ENCODE measurements around the gene EFCAB6.
"Not testable (repeated sequence)": the region's sequence is repeated elsewhere in the genome, so short reads cannot be mapped to it uniquely, and the experiment has no call there.

Gene EFCAB6

GRCh38 chr22:43698403-43698802 lies 113.7 kb downstream of the EFCAB6 start:
- DNase-seq, result no peak

- no peak for DNase-seq
These were observed 114.2 kb downstream of the EFCAB6 start for GRCh38 chr22:43697894-43698293.

GRCh38 chr22:43693249-43693648 lies 118.9 kb downstream of the EFCAB6 start:
- no peak for DNase-seq

GRCh38 chr22:43689356-43689755 lies 122.7 kb downstream of the EFCAB6 start:
- no peak for DNase-seq

- no peak for DNase-seq
These were observed 129.3 kb downstream of the EFCAB6 start for GRCh38 chr22:43682851-43683250.

GRCh38 chr22:43681731-43682360 lies 130.3 kb downstream of the EFCAB6 start:
- no peak for DNase-seq

GRCh38 chr22:43670513-43670912 lies 141.6 kb downstream of the EFCAB6 start:
- no peak for DNase-seq

GRCh38 chr22:43669190-43669589 lies 142.9 kb downstream of the EFCAB6 start:
- DNase-seq, result no peak

- DNase-seq, result no peak
These were observed 144.4 kb downstream of the EFCAB6 start for GRCh38 chr22:43667656-43668055.

GRCh38 chr22:43666457-43666856 lies 145.6 kb downstream of the EFCAB6 start:
- DNase-seq, result no peak

GRCh38 chr22:43658823-43659222 lies 153.3 kb downstream of the EFCAB6 start:
- no peak for DNase-seq

GRCh38 chr22:43656581-43656980 lies 155.5 kb downstream of the EFCAB6 start:
- DNase-seq, result not testable (repeated sequence)

- DNase-seq, result no peak
These were observed 157.8 kb downstream of the EFCAB6 start for GRCh38 chr22:43654271-43654670.

GRCh38 chr22:43652845-43653244 lies 159.3 kb downstream of the EFCAB6 start:
- no peak for DNase-seq

- no peak for DNase-seq
These were observed 168.7 kb downstream of the EFCAB6 start for GRCh38 chr22:43643387-43643786.

- DNase-seq, result no peak
These were observed 169.5 kb downstream of the EFCAB6 start for GRCh38 chr22:43642319-43643206.

GRCh38 chr22:43639228-43639948 lies 172.7 kb downstream of the EFCAB6 start:
- DNase-seq, result no peak

- no peak for DNase-seq
These were observed 174.5 kb downstream of the EFCAB6 start for GRCh38 chr22:43637275-43638260.

GRCh38 chr22:43636086-43636485 lies 176.0 kb downstream of the EFCAB6 start:
- DNase-seq, result no peak

- no peak for DNase-seq
These were observed 177.0 kb downstream of the EFCAB6 start for GRCh38 chr22:43635101-43635500.

GRCh38 chr22:43634316-43634715 lies 177.8 kb downstream of the EFCAB6 start:
- no peak for DNase-seq

GRCh38 chr22:43633631-43634285 lies 178.3 kb downstream of the EFCAB6 start:
- DNase-seq, result no peak
